HG03354 (cell line): ENCODE results near the gene ZNF580.

Source experiments
- ATAC-seq: cut with Tn5 transposase; IDR thresholded peaks from one replicate; pipeline ENCODE4 v1.9.1; 2021; ENCODE audit warnings: mild to moderate bottlenecking; ENCODE audit not compliant: unreplicated experiment, poor library complexity, severe bottlenecking

The ZNF580 gene

DNA sequence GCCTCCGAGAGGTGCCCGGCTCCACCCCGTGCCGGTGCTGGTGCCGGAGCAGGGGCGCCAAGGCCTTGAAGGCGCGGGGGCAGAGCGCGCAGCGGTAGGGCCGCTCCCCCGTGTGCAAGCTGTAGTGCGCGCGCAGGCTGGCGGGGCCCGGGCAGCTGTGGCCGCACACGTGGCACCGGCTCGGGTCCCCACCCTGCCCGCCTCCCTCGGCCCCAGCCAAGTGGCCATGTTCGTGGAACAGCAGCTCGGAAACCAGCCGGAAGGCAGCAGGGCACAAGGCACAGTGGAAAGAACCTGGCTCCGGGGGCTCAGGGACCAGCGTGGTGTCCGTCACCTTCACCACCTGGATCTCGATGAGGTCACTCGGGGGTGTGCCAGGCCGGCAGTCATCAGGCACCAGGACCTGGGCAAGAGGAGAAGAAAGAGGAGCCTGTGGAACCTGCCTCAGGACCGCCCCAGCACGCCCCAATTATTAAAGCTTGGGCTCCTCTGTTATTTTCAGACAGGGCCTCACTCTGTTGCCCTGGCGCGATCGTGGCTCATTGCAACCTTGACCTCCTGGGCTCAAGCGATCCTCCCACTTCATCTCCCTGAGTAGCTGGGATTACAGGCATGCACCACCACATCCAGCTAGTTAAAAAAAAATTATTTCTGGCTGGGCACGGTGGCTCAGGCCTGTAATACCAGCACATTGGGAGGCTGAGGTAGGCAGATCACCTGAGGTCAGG is 18.4 kb upstream of the ZNF580 start:
- ATAC-seq: no peak

DNA sequence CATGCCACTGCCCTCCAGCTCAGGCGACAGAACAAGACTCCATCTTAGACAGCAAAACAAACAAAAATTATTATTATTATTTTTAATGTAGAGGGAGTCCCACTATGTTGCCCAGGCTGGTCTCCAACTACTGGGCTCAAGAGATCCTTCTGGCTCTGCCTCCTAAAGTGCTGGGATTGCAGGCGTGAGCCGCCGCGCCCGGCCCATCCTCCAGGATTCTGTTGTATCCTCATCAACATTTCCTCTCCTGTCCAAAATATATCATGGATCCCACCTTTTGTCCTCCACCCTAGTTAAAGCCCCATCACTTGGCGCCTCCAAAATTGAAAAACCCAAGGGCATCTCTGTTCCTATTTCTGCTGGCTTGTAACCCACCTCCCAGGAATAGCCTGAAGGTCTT is 17.7 kb upstream of the ZNF580 start:
- no peak for ATAC-seq

DNA sequence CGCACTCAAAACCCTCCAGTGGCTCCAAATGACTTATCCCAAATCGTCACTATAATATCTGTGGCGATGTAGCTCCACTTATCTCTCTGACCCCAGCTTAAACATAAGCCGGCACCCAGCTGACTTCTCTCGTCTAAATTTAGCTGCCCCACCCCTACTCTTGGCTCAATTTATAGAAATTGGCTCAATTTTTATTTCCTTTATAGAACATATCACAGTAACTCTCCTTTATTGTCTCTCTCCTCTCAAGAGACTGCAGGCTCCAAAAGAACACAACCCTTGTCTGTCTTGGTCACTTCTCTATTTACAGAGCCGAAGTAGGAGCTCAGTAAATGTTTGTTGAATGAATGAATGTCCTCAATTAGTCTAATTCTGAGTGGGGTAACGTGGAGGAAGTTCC is 17.2 kb upstream of the ZNF580 start:
- ATAC-seq: no peak

DNA sequence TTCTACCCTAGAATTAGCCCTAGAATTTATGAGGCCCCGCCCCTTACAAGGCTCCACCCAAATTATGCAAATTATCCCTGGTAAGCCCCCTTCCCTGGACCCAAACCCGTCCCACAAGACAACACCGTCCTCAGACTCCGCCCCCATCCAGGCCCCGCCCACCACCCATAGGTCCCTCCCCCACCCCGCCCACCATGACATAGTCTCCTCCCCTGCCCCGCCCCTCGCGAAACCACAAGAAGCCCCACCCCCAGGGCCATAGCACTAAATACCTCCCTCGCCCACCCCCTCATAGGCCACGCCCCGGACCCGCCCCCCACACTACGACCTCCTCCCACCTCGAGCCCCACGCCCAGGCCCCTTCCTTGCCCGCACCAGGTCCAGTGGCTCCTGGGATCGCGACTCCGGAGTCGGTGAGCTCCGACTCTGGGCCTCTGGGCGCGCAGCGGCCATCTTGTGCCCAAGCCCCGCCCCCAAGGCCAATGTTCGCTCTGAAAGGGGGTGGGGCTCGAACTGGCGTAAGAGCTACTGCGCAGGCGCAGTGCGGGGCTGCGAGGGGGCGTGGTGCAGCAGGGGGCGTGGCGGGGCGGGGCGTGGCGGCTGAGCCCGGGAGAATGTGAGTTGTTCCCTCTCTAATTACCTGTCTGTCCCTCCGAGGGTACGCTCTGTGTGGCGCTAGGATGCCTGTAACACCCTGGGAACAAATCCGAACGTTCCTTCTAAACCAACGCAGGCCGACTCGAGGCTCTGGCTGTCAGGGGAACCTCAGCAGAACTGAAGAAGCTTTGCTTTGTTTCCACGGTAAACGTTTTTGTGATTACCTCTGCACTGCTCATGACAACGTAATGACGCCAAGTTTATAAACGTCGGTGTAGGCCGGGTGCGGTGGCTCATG is 16.4 kb upstream of the ZNF580 start, which contains the start of gene ZNF784:
Gene ZNF784 (minus strand): TSS at position 458 of the 895 bp plus-strand sequence. CDS start 5 bp downstream, at position 453.
- ATAC-seq: peak; percentile 64

DNA sequence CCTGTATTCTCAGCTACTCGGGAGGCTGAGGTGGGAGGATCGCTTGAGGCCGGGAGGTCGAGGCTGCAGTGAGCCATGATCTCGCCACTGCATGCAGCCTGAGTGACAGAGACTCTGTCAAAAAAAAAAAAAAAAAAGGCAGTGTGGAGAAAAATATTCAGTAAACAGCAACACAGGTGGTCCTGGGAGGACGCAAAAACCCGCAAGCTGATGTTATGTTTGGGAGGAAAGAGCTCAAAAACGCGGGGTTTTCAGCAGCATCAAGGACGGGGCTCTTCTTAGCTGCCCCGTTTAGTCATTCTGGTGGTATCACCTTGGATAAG is 15.8 kb upstream of the ZNF580 start:
- no peak for ATAC-seq

DNA sequence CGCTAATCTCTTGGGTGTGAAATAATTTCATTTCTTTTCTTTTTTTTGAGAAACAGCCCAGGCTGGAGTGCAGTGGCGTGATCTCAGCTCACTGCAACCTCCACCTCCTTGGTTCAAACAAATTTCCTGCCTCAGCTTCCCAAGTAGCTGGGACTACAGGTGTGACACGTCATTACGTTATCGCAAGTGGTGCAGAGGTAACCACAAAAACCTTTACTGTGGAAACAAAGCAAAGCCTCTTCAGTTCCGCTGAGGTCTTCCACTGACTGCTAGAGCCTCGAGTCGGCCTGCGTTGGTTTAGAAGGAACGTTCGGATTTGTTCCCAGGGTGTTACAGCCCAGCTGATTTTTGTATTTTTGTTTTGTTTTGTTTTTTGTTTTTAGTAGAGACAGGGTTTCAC is 14.5 kb upstream of the ZNF580 start:
- ATAC-seq: no peak

DNA sequence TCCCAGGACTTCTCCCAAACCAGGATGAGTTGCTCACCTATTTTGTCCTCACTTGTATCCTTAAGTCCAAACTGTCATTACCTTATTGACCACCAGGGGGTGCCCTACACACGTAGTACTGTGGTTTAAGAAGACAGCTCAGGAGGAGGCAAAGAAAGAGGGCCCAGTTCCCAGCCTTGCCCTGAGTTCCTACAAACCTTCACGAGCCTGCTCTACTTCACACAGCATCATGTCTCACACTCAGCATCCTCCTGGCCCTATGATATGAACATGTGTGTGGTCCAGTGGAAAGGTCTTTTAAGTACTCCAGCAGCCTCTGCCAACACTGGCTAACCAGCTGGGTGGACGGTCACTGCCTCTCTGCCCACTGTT is 8.4 kb upstream of the ZNF580 start:
- ATAC-seq: no peak

DNA sequence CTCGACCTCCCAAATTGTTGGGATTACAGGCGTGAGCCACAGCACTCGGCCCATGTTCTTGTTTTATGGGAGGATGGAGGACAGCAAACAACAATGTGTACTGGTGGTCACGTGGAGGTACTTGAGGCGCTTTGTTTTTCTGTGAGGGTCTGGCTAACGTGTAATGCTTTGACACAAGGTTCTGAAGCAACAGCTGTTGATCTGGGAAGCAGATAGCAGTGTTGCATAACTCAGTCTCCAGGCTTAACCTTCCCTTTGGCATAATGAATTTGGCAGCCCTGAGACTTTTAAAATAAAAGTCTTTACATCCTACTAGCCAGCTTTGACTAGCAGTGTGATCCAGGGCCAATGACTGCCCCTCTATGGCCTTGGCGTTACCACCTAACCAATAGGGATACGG is 6.9 kb upstream of the ZNF580 start:
- no peak for ATAC-seq

DNA sequence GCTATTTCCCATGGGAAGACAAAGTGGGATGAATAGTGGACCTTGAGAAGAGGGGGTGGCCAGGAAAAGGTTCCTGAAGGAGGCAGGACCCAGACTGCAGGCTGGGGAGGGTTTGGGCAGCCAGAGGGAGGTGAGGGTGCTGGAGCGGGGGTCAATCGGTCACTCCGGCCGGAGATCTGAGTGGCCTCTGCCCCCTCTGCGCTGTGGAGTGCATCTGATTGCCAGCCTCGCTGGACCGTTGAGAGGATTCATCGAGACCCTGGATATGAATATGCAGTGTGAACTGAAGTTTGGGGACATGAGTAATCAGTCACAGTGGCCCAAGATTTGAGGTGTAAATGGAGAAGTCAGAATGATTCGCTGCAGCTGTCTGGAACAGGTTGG is 5.5 kb upstream of the ZNF580 start:
- ATAC-seq: no peak

DNA sequence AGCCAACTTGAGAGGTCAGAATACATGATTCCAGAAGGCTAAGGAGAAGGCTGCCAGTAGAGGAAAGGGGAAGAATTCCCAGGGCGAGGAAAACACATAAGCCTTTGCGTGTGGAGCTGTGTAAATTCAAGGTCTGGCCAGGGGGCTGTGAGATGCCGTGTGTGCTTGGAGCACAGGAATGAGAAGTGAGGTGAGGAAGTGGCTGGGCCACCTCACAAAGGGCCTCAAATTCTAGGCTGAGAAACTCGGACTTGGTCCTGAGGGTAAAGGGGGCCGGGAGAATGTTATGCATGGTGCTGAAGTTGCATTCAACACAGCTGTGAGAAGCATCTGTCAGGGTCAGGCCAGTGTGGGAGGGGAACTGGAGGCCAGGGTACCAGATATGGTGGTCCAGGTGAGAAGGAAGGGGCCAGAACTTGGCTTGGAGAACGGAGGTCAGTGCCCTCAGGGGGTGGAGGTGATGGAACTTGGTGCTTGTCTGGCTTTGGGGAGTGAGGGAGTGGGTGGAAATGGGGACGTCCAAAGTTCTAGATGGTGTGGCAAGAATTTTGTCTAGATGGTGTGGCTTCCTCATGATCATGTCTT is 4.9 kb upstream of the ZNF580 start:
- no peak for ATAC-seq

DNA sequence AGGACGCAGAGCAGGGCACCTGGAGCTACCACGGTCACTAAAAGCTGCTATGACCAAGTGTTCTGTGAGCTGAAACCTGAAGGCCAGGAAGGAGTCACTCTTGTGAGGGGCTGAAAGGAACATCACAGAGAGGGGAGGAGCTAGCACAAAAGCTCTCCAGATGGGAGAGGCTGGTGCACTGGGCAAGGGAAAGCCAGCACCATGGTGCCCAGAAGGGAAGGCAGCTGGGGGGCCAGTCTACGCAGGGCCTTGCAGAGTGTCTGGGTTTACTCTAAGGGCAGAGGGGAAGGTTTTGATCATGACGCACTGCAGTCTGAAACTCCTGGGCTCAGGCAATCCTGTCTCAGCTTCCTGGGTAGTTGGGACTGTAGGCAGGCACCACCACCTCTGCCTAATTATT is 4.1 kb upstream of the ZNF580 start:
- no peak for ATAC-seq

DNA sequence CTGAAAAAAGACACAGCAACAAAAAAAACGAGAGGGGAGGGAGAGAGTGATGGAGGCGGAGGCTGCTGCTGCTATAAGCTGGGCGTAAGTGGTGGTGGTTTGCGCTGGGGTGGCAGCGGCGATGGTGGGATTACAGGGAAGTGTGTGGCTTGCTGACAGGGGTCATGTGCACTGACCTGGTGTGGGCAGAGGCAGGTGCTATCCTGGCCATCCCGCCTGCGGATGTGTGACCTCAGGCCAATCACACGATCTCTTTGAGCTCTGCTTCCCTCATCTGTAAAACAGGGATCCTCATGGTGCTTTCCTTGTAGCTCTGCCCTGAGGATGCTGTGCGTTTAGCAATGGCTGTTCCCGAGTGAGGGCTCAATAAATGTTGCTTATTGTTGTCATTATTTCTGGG is 3.3 kb upstream of the ZNF580 start:
- no peak for ATAC-seq

DNA sequence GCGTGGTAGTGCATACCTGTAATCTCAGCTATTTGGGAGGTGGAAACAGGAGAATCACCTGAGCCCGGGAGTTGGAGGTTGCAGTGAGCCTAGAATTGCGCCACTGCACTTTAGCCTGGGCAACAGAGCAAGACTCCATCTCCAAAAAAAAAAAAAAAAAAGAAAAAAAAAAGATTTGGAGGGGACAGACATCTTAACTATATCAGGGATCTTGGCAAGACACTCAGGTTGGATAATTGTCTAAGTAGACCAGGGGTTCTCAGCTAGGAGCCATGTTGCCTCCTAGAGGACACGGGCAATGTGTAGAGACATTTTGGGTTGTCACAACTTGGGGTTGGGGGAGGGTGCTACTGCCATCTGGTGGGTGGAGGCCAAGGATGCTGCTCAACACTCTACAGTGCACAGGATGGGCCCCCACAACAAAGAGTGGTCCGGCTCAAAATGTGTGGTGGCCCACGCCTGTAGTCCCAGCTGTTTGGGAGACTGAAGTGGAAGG is 1.9 kb upstream of the ZNF580 start:
- no peak for ATAC-seq

DNA sequence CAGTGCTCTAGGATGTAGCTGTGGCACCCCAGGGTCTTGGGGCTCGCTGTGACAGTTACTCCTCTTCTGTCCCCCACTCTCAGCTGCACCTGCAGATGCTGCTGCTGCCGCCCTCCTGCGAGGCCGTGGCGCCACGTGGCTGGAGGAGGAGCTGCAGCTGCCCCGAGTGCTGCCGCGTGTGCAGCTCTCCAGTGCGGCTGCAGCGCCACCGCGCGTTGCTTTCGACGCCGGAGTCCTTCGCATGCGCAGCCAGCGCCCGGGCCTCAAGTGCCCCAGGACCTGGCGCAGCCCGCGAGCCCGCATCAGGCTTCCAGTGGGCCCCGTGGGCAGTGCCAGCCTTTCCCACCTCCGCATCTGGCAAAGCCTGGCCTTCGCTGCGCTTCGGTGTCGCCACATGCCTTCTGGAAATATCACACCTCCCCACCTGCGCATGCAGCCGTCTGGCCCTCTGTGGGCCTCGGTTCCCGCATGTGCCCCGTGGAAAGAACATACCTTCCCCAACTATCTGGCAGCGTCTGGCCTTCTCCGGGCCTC is 692 bp upstream of the ZNF580 start:
- ATAC-seq: no peak

DNA sequence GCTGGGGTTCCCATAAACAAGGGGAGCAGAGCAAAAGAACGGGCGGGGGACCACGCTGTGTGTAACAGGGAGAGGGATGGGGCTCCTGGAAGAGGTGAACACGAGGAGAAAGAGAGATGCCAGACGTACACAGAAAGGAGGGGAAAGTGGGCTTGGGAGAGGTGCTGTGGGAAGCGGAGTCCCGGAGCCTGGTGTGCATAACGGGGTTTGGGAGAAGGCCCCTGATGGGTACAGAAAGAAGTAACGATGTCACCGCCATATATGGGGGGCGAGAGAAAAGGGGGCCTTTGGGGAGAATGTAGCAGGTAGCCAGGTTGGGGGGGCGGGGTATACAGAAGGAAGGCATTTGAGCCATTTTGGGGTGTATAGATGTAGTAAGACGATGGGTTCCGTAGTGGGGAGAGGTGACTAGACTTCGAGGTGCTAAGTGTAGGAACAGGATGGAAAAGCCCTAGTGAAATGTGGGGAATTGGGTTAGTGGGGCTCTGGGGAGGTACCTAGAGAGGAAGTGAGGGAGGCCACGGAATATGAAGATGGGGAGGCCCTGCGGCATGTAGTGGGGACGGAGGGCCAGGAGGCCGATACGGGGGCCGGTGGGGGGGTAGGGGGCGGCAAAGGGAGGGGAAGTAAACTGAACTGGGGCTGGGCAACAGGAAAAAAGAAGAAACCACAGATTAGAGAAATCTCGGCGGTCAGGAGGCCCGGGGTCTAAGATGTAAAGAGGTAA is 787 bp downstream of the ZNF580 start:
- no peak for ATAC-seq

DNA sequence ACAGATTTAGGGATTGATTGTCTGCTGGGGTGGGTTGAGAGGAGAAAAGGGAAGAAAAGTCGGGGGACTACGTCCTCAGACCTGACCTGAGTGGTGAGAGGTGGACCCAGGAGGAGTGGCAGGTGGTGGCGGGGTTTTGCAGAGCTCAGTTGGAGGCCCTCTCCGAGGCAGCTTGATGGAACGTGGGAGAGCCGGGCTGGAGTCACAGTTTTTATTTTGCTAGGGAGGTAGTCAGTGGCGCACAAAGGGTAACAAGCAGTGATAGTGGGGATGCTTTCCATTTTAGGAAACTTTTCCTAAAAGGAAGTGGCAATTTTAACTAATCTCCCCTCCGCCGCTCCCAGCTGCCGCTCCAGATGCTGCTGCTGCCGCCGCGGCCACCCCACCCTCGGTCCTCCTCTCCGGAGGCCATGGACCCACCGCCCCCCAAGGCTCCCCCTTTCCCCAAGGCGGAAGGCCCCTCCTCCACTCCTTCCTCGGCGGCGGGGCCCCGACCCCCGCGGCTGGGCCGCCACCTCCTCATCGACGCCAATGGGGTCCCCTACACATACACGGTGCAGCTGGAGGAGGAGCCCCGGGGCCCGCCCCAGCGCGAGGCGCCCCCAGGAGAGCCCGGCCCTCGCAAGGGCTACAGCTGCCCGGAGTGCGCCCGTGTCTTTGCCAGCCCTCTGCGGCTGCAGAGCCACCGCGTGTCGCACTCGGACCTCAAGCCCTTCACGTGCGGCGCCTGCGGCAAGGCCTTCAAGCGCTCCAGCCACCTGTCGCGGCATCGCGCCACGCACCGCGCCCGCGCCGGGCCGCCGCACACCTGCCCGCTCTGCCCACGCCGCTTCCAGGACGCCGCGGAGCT is 1.6 kb downstream of the ZNF580 start:
- ATAC-seq: peak; percentile 2

DNA sequence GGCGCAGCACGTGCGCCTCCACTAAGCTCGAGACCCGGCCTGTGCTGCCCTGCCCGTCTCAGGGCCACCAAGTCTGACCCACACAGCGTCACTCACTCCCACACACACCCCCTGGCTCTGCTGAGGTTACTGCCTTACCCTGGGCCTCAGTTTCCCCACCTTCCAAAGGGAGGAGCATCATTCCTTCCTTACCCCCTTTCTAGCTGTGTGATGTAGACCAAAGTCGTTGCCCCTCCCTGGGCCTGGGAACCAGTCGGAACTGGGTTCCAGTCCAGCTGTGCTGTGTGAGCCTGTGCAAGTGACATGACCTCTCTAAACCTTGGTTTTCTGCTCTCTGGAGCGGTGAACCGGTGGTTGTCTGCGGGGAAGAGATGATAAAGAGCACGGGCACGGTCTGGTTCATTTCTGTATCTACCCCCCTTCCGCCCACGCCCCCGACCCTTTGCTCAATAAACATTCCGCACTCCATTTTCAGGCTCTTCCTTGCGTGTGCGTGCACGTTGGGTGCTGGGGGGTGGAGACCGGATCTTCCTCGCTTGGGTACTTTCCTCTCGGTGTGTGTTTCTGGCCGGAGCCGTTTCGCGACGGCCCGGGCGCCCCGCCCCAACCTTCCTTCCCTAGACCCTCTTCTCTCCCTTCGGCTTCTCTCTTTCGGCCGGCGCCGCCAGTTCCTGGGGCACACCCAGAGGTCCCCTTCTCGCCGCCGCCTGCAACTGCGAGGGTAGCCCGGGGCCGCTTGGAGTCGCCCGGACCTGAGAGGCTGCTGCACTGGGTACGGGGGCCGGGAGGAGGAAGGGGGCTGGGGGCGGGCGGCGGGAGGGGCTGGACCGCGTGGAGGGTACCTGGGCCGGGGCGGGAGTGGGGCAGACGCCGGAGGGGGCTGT is 2.4 kb downstream of the ZNF580 start, which contains the start of gene ZNF581:
Gene ZNF581 (plus strand): TSS at position 647 of the 884 bp plus-strand sequence. CDS start 923 bp downstream, outside the sequence.
- ATAC-seq: peak; percentile 44

DNA sequence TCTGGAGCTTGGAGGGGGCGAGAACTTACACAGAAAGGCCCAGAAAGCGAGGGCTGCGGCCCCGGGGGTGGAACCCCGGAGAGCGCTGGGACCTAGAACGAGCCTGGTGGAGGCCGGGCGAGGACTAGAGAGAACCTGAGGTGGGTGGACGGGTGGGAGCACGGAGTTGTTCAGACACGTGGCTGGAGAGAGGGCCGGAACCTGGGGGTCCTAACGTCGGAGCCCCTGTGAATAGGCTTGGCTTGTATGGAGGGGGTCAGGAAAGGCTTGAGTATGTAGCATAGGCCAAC is 3.0 kb downstream of the ZNF580 start:
- ATAC-seq: no peak
